HG03558 (cell line): ENCODE results near the gene ANKRD63.

Source experiments
- ATAC-seq: cut with Tn5 transposase; IDR thresholded peaks from one replicate; pipeline ENCODE4 v1.9.1; 2021; ENCODE audit warnings: moderate number of reproducible peaks; ENCODE audit not compliant: unreplicated experiment; ENCODE audit errors: extremely low read depth

Gene ANKRD63

DNA sequence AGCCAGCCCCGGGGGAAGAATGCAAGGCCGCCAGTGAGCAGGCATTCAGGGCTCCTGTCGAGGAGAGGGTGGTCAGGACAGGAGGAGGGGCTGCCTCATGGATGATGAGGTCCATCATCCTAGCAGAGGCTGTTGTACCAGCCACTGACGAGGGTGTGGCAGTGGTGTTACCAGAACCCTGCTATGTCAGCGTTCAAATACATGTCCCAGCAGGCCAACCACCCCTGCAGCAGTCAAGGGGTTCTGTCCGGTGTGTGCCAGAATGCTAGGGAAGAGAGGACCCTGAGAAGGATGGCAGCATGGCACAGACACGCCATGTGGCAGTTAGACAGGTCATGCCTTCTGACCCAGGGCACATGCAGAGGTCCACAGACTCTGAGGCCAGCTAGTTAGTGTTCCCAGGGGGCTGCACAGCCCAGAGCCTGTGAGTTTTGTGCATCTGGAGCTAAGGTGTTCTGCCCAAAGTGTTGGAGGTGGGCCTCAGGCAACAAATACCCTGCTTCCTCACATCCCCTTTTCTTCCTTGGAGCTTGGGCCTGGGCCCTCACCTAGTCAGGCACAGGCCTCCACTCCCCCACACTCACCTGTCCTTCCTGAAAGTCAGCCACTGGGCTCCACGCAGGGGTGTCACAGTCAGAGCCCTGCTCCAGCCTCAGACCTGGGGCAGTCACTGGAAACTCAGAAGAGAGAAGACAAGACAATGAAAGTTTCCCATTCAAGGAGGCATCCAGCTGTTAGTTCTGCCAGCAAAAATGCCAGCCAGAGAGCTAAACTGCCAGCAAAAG lies 36.2 kb downstream of the ANKRD63 start:
- no peak for ATAC-seq

DNA sequence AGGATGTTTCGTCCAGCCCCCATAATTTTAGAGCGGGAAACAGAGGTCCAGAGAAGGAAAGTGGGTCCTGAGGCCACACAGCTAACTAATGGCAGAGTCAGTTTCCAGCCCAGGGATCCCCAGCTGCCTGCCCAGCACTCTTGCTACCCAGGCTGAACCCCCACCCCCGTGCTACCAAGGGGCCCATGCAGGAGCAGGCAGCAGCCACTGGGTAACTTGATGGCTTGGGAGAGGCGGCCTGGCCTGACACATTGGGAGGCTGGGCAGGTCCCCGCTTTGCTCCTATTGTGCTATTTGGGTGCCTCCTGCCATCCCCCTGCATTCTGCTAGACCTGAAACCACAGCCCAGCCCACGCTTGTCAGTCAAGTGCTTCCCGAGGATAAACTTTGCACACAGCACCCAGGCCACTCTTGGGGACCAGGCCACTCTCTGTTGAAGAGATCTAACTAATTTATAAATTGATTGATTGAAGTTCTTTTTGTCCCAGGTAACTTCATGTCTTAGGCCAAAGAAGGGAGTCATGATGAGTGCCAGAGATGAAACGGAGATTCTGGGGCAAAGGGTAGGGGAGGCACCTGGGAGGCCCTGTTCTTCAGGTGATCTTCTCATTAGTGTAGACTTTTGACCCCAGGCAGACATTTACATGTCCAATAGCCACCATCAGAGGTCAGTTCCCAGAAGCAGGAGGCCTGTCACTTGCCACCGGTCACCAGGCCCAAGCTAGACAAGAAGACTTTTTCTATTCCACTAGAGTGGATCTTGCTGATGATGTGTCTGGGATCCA lies 37.0 kb downstream of the ANKRD63 start:
- no peak for ATAC-seq

DNA sequence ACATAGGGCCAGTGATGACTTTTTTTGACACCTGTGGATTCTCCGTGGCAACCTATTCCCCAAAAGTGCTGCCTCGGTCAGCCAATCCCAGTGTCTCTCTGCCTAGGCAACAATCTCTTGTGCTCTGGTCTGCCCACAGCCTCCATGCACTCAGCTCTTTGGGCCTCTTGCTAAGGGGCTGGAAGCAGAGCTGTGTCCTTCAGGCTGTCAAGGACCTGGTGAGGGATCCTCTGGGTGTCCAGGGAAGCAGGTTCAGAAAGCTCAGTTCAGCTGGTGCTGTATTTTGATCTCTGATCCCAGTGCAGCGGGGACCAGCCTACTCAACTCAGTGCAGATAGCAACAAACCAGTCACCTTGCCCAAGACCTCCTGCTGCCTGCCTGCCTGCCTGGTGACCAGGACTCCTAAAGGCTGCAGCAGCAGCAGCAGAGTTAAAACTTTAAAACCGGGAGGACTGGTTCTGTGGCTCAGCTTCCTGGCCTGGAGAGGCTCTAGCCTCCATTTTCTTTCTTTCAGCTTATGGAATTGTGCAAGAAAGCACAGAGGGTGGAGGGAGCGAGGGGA lies 37.8 kb downstream of the ANKRD63 start:
- ATAC-seq: no peak

DNA sequence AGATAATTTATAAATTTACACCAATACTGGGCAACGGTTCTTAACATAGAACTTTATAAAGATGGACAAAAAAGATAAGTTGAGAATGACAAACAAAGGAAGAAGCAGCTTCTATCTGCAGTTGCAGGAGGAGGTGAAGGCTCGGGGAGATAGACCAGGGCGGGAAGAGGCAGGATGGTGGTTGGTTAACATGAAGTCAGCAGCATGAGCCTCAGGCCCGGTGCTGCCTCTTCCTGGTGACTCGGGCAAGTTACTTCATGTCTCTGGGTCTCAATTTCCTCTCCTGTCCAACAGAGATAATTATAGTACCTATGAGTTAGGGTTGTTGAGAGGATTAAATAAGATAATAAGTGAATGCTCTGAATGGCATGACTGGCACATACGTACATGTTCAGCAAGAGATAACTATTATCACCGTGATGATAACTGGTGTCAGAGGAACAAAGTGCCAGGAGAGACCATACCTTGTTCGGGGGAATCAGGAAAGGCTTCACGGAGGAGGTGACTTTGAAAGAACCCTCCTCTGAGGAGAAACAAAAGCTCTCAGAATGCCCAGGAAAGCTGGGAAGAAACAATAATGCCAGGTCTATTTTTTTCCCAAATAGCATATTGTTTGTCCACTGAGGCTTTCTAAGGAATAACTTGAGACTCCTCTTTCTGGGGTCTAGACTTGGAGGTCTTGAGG lies 39.6 kb downstream of the ANKRD63 start:
- ATAC-seq: no peak

DNA sequence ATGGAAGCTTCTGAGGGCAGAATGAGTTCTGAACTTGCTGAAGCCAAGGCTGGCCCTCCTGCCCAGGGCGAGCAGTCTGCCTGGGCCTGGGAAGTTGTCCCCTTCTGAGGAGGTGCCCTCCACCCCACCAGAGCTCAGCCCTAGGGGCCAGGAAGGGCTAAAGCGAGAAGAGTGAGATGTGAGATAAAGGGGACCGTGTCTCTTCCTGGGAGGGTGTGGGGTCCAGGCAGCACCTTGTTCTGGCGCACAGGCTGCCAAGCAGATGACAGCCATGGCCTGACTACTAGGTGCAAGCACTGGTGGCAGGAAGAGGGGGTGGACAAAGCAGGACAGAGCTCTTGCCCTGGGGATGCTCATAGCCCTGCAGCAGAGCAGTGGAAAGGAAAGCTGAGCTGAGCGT lies 40.3 kb downstream of the ANKRD63 start:
- ATAC-seq: no peak

DNA sequence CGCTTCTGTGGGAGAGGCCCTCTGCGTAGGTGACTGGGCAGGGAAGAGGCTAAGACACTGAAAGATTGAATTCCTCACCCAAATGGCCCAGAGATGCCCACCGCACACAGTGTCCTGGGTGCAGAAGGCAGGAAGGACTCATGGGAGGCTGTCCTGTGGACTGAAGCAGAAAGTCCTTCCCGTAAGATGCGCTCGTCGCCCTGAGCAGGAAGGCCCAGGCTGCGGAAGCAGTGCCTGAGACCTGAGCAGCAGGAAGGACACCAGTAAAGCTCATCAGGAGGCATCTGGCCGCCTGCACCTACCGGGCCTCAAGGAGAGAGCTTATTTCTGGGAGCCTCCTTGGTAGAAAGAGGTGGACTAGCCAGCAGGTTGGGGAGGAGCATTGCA lies 40.7 kb downstream of the ANKRD63 start:
- ATAC-seq: no peak

DNA sequence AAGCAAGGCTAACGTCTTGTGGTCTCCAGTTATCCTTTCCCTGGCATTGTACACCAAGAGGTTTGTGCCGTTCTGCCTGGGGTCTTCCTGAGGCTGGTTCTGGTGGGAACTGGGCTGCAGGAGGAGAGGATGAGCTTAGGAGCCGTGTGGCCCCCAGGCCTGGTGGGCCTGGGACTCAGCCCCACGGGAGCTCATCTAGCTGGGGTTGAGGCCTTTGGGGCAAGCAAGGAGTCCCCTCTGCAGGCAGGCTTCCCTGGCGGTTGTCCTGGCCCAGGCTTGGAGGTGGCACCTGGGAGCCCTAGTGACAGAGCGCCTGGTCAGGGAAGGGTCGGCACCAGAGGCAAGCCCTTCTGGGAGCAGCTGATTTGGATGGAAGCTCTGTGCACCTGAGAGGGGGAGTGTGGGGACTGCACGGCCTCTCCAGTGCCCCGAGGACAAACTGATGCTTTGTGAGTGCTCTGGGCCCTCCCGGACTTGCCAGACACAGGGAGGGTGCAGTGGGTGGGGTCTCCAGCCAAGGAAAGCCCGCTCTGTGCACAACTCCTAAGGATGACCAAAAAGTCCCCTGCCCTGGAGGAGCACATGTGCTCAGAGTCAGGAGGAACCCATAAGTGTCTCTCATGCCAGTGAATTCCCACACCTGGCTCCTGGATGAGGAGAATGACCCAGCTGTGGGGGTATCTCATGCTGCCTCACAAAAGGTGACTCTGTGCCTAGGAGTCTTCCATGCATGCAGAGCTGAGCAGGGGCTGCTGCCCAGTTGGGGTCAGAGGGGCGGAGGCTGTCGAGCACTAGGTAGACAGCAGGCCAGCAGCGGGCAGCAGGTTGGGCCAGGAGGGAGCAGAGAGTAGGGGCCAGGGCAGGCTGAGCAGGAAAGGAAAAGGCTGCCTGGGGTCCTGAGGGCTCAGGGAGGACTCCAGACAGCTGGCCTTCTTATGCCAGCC lies 41.3 kb downstream of the ANKRD63 start:
- no peak for ATAC-seq

DNA sequence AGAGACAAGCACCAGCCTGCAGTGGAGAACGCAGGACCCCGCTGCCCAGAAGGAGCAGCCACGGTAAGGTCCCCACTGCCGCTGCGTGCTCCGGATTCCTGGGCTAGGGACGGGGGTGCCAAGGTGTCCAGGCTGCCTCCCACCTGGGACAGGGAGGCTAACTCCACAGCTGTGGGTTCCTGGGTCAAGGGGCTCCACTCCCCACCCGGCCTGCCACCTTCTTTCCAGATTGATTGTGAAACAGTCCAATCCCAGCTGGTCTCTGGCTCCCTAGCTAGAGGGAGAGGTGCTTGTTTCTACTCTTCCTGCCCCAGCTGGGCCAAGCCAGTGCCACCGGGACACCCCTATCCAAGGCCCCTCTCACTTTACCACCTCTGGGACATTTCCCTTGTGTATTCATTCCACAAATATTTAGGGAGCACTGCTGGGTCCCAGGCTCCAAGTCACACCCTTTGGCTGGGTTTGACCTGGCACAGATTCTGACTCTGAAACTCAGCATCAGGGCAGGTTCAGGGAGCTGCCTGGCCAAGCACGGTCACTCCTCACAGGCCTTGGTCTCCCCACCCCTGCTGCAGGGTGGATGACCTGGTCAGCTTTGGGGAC lies 42.1 kb downstream of the ANKRD63 start:
- ATAC-seq: no peak

DNA sequence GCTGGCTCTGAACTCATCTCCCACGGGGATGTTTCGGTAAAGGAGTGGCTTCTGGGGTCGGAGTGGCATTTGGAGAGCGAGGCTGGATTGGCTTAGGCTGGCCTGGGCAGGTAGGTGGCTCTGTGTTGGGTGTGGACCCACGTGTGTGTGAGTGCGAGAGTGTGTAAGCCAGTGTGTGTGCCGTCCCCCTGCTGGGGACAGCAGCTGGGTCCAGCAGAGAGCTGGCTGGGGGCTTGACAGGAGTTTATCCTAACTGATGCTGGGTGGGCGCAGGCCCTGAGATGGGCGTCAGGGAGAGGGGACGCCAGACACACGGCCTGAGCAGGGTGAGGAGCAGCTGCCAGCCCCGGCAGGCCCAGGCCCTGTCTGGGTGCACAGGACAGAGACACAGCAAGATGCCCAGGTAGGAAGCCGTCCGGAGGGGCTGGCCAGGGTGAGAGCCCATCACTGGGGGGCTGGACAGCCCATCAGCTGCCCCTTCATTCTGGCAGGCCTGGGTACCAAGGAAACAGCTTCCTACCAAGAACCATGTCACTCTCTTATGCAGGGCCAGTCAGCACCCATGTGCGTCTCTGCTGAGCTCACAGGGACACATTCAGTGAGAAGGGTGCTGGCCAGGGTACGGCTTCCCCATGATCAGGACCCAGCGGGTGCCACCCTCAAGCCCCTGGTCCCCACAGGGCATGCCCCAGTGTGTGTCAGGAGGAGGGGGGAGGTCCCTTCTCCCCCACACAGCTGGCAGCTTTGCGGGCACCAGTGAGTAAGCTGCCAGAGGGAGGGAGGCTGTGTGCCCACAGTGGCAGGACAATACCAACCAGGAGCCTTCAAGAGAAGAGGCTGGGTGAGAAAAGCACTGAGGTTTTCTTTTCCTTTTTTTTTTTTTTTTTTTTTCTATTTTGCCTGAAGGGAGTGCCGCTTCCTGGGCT lies 42.9 kb downstream of the ANKRD63 start:
- ATAC-seq: no peak

DNA sequence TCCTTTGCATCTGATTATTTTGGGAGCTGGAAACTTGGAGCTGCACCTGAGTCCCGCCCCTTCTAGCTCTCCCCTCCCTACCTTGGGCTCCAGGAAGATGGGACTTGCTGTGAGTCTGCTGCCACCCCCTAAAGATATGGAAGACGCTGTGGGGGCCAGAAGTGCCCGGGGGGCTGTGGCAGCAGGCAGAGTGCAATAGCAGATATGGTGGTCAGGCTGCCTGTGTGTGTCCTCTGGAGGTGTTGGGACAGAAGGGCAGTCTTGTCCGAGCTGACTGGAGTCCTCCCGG lies 43.5 kb downstream of the ANKRD63 start:
- no peak for ATAC-seq

DNA sequence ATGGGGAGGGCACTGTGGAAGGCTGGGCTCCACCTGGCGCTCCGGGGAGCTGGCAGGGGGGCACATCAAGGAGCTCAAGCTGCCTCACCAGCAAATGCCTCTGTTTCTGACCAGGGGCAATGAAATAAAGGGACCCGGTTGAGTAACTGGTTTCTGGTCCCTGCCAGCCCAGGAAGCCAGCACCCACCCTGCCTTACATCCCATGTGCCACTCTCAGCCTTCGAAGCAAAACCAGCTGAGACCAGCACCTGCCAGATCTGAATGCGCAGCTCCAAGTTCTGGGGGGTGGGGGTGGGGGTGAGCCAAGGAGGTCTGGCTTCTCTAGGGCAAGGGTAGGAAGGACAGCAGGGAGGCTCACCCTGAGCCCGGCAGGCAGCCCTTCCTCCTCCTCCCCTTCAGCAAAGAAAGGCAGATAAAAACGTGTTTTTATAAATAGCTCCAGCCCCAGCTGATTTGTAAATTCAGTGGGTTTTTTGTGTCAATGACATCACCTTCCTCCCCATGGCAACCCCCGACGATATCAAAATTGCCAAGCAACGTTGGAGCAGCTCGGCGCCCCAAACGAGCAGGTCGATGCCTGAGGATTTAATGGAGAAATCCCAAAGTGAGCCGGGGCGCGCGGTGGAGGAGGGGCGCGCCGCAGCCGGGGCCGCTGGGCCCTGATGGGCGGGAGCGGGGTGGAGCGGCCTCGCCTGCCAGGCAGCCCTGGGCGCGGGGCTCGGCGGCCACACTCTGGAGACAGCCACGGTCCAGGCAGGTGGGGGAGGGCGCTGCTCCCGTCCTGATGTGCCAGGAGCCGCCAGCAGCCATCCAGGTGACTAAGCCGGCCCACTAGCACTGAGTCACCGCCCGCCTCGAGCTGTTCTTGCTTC lies 44.1 kb downstream of the ANKRD63 start, which contains the start of gene PAK6:
TSS of gene PAK6 (plus strand) at position 532 of the 872 bp plus-strand sequence. CDS start 25,723 bp downstream, outside the sequence.
- ATAC-seq: no peak

DNA sequence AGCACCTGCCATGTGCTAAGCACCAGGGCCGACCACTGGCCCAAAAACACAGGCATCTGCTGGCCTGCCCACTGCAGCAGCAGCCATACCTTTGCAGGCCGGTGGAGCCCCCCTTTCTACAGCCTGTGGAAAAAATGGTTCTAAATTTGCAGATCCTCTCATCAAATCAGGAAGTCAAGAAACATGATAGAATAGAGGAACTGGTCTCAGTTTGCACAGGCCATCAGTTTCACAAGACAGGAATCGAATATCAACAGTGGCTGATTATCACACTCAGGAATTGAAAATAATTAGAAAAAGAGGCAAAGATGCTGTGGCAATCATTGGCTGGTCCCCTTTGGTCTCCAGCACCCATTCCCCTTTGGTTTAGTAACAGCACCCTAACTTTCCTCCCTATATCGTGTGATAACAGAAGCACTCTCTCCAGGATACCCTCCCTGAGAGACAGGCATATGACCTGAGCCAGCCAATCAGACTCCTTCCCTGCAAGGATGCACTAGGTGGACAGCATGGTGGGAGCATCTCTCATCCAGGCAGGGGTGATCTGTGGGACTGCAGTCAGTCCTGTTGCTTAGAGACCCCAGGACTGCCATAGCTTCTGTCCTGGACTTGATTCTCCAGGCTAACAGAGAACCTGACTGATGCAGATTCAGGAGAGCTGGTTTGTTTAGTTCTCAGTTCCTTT lies 47.5 kb downstream of the ANKRD63 start:
- no peak for ATAC-seq

DNA sequence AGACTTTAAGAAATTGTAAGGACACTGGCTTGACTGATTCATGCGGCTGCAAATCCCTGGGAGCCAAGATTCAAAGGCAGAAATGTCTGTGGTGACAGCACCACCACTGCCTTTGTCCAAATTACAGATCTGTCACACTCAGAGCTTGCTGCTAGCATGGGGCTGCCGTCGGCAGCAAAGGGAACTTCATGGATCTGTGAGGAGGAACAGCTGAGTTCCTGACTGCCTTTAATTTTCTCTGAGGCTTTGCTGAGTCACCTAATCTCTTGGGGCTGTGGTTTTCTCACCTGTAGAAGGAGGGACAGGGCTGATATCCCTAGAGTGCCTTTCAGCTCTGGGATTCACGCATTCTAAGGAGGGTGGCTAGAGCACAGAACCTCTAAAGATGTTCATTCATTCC lies 48.1 kb downstream of the ANKRD63 start:
- no peak for ATAC-seq

DNA sequence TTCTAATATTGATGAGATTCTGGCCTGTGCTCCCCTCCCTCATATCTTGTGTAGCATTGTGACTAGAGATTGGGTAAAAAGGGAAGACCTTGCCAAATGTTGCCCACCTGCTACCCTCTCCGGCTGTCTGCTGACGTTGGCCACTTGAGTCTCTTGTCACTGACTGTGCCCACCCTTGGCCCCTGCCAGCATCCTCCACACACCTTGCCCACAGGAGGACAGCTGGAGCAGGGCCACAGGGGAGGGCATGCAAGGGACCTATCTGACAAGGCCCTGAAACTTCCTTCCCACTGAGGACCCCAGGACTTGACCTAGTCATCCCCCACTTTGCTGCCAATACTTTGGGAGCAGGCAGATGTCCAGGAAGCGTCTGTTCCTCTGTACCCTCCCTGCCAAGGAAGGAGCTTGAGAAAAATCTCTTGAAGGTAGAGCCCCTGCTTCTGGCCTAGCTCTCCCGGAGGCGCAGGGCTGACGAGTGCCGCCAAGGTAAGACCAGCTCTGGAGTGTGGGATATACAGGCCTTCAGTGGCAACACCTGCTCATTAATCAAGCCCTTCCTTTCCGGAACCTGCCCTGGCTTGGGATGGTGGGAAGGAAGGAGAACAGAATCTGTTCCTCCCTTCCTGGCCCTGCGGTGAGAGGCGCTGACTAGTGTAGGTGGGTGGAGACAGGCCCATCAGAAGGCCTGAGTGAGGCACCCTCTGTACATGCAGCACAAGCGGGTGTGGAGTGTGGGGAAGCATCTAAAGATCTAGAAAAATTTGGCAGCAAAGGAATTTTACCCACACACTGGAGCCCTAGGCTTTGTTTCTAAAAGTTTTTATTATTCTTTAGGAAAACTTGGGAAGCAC lies 48.9 kb downstream of the ANKRD63 start:
- no peak for ATAC-seq

DNA sequence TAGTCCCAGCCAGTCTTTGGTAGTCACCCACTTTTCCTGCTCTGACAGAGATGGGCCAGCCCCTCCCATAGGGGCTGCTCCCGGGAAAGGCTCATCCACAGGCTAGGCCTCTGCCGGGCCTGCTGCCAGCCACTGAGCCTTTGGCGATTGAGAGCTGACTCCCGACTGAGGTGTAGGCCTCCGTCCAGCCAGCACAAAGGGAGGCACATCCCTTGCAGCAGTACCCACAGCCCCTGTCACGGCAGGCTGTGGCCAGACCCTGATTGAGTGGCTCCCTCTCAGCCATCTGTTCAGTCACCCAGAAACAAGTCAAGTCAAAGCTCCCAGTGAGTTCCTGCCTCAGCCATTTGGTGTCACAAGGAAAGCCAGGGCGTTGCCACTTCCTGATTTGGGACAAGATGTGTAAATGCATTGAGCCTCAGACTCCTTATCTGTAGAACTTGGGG lies 50.2 kb downstream of the ANKRD63 start:
- ATAC-seq: no peak
